Measurements from ENCODE around the gene ARHGAP25. TPM values are rescaled to one million over a fixed set of nuclear protein-coding genes. Genes with fewer than 3 reads are reported as not detected.

Gene ARHGAP25
- total and polyA plus RNA-seq, 10 of the 15 experiments (the other 5 are each of a cell fraction or from before 2014, with no cell fraction given): 0.15 to 1.0 (median 0.46) TPM

GRCh38 chr2:68750592-68751396, 16.2 kb downstream of the ARHGAP25 start:
- no peaks in the 10 kb centered on the region for H3K4me1 ChIP-seq (ENCODE audit: control insufficient read depth, insufficient read depth, low read length)
- FAIRE-seq: no peak
- intact Hi-C loops (cut with micrococcal nuclease; ENCODE audit: unreplicated experiment) (loop anchor here (1.0 kb wide), 2 partner anchors 87 to 159 kb away; no protein-coding TSS in a partner anchor), in situ Hi-C loops (cut with MboI) (loop anchor here (5.0 kb wide), 1 partner anchor 157 kb away; no protein-coding TSS in a partner anchor)
- H3K27ac ChIP-seq (ENCODE audit: control insufficient read depth, insufficient read depth): no peak overlapping the region
- H3K36me3 ChIP-seq (ENCODE audit: control insufficient read depth in 2 of 2, insufficient read depth in 2 of 2, low read length in 1 of 2): no peaks in the 10 kb centered on the region
- ChIA-PET CTCF (interaction anchor here (0.9 to 3.7 kb wide), 27 partner anchors 8 to 287 kb away, joined by 3 to 75 read pairs (median 8); partner anchors contain the start of genes APLF, ARHGAP25 and FBXO48), POLR2A (no interaction called here), SMC1A (ENCODE audit: uncharacterized antibody, unreplicated experiment) (interaction anchor here (0.8 to 3.8 kb wide), 15 partner anchors 11 to 289 kb away, joined by 3 to 27 read pairs (median 5); partner anchors contain the start of gene ARHGAP25), RAD21 (ENCODE audit: unreplicated experiment) (interaction anchor here (1.2 to 2.3 kb wide), 12 partner anchors 9 to 287 kb away, joined by 3 to 16 read pairs (median 6); partner anchors contain the start of genes APLF and FBXO48)
- no peaks in the 10 kb centered on the region for H3K9me3 ChIP-seq (replicated peaks; ENCODE audit: control insufficient read depth, insufficient read depth, low read length)
- H3K9ac ChIP-seq (ENCODE audit: control insufficient read depth, insufficient read depth, low read length): no peak overlapping the region
- H3K79me2 ChIP-seq (ENCODE audit: control insufficient read depth, insufficient read depth, low read length): no peaks in the 10 kb centered on the region
- no peak overlapping the region for H3K4me2 ChIP-seq (ENCODE audit: control insufficient read depth, insufficient read depth)
- H4K20me1 ChIP-seq (ENCODE audit: control insufficient read depth, insufficient read depth): no peaks in the 10 kb centered on the region; the same call in 1 of the 2 replicates
- DNase-seq (ENCODE audit: low read depth, low spot score): no peak
- no peak overlapping the region for H3K4me3 ChIP-seq
- no peak for ATAC-seq
- WGBS (ENCODE audit: insufficient coverage, insufficient replicate concordance, low lambda C conversion rate, missing lambda C conversion rate): 83% methylated on average over 12 of the region's 12 CpGs
- no peak overlapping the region for H2AFZ ChIP-seq (ENCODE audit: control insufficient read depth, low read depth, low read length)
- peaks cover 0 to 1% of the 10 kb centered on the region in 2 experiments; a peak in 2 of 4 replicates for H3K27me3 ChIP-seq (replicated peaks in 1 of 2; ENCODE audit: control insufficient read depth in 2 of 2, insufficient read depth in 2 of 2, low read length in 1 of 2)
- BruUV-seq (replicated peaks): no TSS peak
- TF ChIP-seq, protein P1, sequence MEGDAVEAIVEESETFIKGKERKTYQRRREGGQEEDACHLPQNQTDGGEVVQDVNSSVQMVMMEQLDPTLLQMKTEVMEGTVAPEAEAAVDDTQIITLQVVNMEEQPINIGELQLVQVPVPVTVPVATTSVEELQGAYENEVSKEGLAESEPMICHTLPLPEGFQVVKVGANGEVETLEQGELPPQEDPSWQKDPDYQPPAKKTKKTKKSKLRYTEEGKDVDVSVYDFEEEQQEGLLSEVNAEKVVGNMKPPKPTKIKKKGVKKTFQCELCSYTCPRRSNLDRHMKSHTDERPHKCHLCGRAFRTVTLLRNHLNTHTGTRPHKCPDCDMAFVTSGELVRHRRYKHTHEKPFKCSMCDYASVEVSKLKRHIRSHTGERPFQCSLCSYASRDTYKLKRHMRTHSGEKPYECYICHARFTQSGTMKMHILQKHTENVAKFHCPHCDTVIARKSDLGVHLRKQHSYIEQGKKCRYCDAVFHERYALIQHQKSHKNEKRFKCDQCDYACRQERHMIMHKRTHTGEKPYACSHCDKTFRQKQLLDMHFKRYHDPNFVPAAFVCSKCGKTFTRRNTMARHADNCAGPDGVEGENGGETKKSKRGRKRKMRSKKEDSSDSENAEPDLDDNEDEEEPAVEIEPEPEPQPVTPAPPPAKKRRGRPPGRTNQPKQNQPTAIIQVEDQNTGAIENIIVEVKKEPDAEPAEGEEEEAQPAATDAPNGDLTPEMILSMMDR (IDR thresholded peaks at IDR 0.05 in 2 of 3, conservative IDR thresholded peaks at IDR 0.05 in 1 of 3; ENCODE audit: control insufficient read depth in 2 of 3, extremely low read depth in 1 of 3, insufficient read depth in 1 of 3, low read depth in 3 of 3, low read length in 3 of 3): 0 out of 6 replicates have a peak, but pooled peaks of 1 of the 3 experiments have one; percentile 1
- TF ChIP-seq ASH2L (IDR thresholded peaks at IDR 0.05; ENCODE audit: borderline replicate concordance, low read depth): no peak

All from GM12878 (cell line).